Fibroblast of lung (primary cell): ENCODE measurements around the gene HOXD4.

Experiments
- CTCF ChIP-seq, 2 donors: IDR thresholded peaks in 1 of 2; conservative IDR thresholded peaks in 1 of 2; 1 replicate in 1 of 2; 2 replicates in 1 of 2; pipeline ENCODE4 v1.5.1; 2011 to 2012; ENCODE audit warnings: low read length in 2 of 2, control low read depth in 1 of 2, inconsistent platforms in 1 of 2, low read depth in 1 of 2, mild to moderate bottlenecking in 1 of 2
- EZH2 ChIP-seq: IDR thresholded peaks from 2 replicates; pipeline ENCODE4 v1.5.1; 2012; ENCODE audit warnings: low read length, control low read depth, mild to moderate bottlenecking; ENCODE audit errors: missing control alignments

DNA sequence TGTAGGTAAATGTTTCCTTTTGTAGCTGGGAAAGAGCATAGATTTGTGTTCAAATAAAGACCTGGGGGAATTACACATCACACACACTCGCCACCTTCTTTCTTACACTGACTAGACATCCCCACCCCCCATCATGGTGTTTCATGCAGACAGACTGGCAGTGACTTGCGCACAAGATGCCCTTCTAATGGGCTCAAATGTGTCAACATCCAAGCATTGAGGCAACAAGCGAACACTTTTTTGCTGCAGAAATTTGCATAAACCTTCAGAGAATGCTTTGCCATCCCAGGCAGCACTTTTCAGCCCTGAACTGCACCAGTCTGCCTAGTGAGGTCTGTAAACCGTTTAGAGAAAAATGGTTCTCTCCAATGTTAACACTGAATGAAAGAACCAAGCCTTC, 17.3 kb upstream of the HOXD4 start:
- no peak for TF ChIP-seq CTCF (conservative IDR thresholded peaks at IDR 0.05 in 1 of 2, IDR thresholded peaks at IDR 0.05 in 1 of 2; ENCODE audit: low read depth in 1 of 2, low read length in 2 of 2)
- no peak for TF ChIP-seq EZH2
